ENCODE data around the gene MINDY4B.

The MINDY4B gene

GRCh38 chr3:150822636-150823035, 82.6 kb downstream of the MINDY4B start:
- DNase-seq (ENCODE audit: insufficient read length, low spot score) = no peak
- TF ChIP-seq SPI1 (IDR thresholded peaks at IDR 0.05; ENCODE audit: low read depth, low read length) (no peak), PAX5 (IDR thresholded peaks at IDR 0.05; ENCODE audit: insufficient read depth, low read length, severe bottlenecking) (no peak), POLR2A (IDR thresholded peaks at IDR 0.05; ENCODE audit: low read depth, low read length) (no peak), POLR2AphosphoS5 (IDR thresholded peaks at IDR 0.05; ENCODE audit: low read depth, low read length) (no peak), TAF1 (IDR thresholded peaks at IDR 0.05; ENCODE audit: low read depth, low read length) (no peak), POU2F2 (IDR thresholded peaks at IDR 0.05; ENCODE audit: low read depth, low read length) (no peak)
- FAIRE-seq = no peak

All from GM12891 (cell line).